HG03558 (cell line): ENCODE data around the gene DDX47.
"Not testable (repeated sequence)": the region's sequence is repeated elsewhere in the genome, so short reads cannot be mapped to it uniquely, and the experiment has no call there.

Experiments used
- ATAC-seq: cut with Tn5 transposase; IDR thresholded peaks from one replicate; pipeline ENCODE4 v1.9.1; 2021; ENCODE audit warnings: moderate number of reproducible peaks; ENCODE audit not compliant: unreplicated experiment; ENCODE audit errors: extremely low read depth

Gene DDX47

GRCh38 chr12:12868477-12869235, 55.5 kb downstream of the DDX47 start:
- ATAC-seq: no peak

- no peak for ATAC-seq
Observed at GRCh38 chr12:12870465-12870864, 57.3 kb downstream of the DDX47 start.

- ATAC-seq: no peak
Observed at GRCh38 chr12:12871587-12872138, 58.5 kb downstream of the DDX47 start.

- ATAC-seq: no peak
Observed at GRCh38 chr12:12872139-12872933, 59.2 kb downstream of the DDX47 start.

- ATAC-seq: no peak
Observed at GRCh38 chr12:12872934-12873275, 59.8 kb downstream of the DDX47 start.

- ATAC-seq: no peak
Observed at GRCh38 chr12:12874029-12874428, 60.9 kb downstream of the DDX47 start.

- not testable (repeated sequence) for ATAC-seq
Observed at GRCh38 chr12:12875301-12875700, 62.2 kb downstream of the DDX47 start.

GRCh38 chr12:12877153-12877768, 64.1 kb downstream of the DDX47 start:
- ATAC-seq: no peak

GRCh38 chr12:12877781-12878455, 64.8 kb downstream of the DDX47 start:
- no peak for ATAC-seq
